Peyer's patch (tissue), 4 donors: ENCODE data around the gene GK. TPM values are rescaled to one million over a fixed set of nuclear protein-coding genes. Genes with fewer than 3 reads are reported as not detected.
"Not testable (repeated sequence)": the region's sequence is repeated elsewhere in the genome, so short reads cannot be mapped to it uniquely, and the experiment has no call there.

Experiments
- DNase-seq, 3 donors: peaks; one replicate each; pipeline ENCODE4 v3.0.0-alpha.2; 2017 to 2019
- H3K27ac ChIP-seq, 4 donors: fragments of 200-600 bp; sonication (generic); one replicate each; pipeline ENCODE4 v1.5.1; 2016 to 2019
- H3K27me3 ChIP-seq, 2 donors: fragments of 200-600 bp; sonication (generic); one replicate each; pipeline ENCODE4 v1.5.1; 2019
- H3K36me3 ChIP-seq, 3 donors: fragments of 200-600 bp; sonication (generic); one replicate each; pipeline ENCODE4 v1.5.1; 2016 to 2019
- H3K4me1 ChIP-seq, 4 donors: fragments of 200-600 bp; sonication (generic); one replicate each; pipeline ENCODE4 v1.5.1; 2016 to 2019
- H3K4me3 ChIP-seq, 4 donors: fragments of 200-600 bp; sonication (generic); 1 replicate in 3 of 4; 2 replicates in 1 of 4; pipeline ENCODE4 v1.5.1; 2016 to 2019; ENCODE audit warnings: mild to moderate bottlenecking in 1 of 4
- H3K9me3 ChIP-seq, 4 donors: fragments of 200-600 bp; sonication (generic); one replicate each; pipeline ENCODE4 v1.5.1; 2016 to 2019; ENCODE audit warnings: mild to moderate bottlenecking in 1 of 4
- POLR2A ChIP-seq, 2 donors: fragments of 450-650 bp; IDR thresholded peaks; one replicate each; pipeline ENCODE4 v1.5.1; 2017; ENCODE audit warnings: antibody characterized with exemption in 2 of 2, mild to moderate bottlenecking in 2 of 2, moderate library complexity in 2 of 2
- total RNA-seq, 4 donors: library from RNA; depleted of rRNA; stranded (reverse); fragments of >200 nt; gene quantifications; one replicate each; pipeline ENCODE4 v1.1.0, GENCODE V29; 2016
- TF ChIP-seq, protein P1 (sequence below), 6 experiments: fragments of 450-650 bp in 4 of 6; fragments of 200-600 bp in 2 of 6; sonication (generic) in 1 of 6; IDR thresholded peaks; one replicate each; pipeline ENCODE4 v1.5.1; 2017 to 2019; ENCODE audit warnings: antibody characterized with exemption in 6 of 6, mild to moderate bottlenecking in 3 of 6, moderate library complexity in 1 of 6

The GK gene
- total RNA-seq, 4 donors from 2014 or later: 12.4 to 74.1 (median 56.9) TPM

- Histone ChIP-seq H3K36me3 (no peaks in the 10 kb centered on the region), H3K4me3 (no peak overlapping the region), H3K27ac (no peak overlapping the region), H3K27me3 (no peaks in the 10 kb centered on the region), H3K9me3 (no peaks in the 10 kb centered on the region), H3K4me1 (no peaks in the 10 kb centered on the region)
- DNase-seq: no peak
- TF ChIP-seq POLR2A (IDR thresholded peaks at IDR 0.05): no peak
- TF ChIP-seq, protein P1, sequence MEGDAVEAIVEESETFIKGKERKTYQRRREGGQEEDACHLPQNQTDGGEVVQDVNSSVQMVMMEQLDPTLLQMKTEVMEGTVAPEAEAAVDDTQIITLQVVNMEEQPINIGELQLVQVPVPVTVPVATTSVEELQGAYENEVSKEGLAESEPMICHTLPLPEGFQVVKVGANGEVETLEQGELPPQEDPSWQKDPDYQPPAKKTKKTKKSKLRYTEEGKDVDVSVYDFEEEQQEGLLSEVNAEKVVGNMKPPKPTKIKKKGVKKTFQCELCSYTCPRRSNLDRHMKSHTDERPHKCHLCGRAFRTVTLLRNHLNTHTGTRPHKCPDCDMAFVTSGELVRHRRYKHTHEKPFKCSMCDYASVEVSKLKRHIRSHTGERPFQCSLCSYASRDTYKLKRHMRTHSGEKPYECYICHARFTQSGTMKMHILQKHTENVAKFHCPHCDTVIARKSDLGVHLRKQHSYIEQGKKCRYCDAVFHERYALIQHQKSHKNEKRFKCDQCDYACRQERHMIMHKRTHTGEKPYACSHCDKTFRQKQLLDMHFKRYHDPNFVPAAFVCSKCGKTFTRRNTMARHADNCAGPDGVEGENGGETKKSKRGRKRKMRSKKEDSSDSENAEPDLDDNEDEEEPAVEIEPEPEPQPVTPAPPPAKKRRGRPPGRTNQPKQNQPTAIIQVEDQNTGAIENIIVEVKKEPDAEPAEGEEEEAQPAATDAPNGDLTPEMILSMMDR (IDR thresholded peaks at IDR 0.05): no peak
These were observed 88.3 kb downstream of the GK start for GRCh38 chrX:30741545-30741944.

DNA sequence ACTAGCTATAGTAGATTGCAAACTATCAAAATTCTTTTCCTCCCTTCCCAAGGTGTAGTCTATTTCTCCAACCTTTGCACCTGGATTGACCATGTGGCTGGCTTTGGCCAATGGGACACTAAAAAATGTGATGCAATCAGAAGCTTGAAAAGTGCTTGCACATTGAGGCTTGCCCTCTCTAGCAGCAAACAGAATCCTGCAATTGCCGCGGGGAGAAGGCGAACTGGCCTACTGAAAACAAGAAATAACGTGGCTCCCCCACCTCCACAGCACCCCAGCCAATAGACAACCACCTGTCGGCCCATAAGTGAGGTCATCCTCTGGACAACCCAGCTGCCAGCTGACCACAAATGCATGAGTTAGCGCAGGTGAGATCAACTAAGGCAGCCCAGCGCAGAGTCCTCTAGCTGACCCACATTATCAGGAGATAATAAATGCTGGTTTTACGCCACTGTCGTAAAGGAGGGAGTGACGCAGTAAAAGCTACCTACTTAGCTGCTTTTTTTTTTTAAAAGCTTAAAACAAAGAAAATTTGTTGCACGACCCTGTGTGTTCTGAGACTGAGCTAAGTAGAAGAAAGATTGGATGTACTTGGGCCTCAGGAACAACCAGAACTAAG lies 95.2 kb downstream of the GK start:
- no peaks in the 10 kb centered on the region for H3K36me3 ChIP-seq
- DNase-seq: peak in 1 of 3 donors; percentile 56
- H3K27ac ChIP-seq: no peak overlapping the region
- H3K27me3 ChIP-seq: no peaks in the 10 kb centered on the region
- TF ChIP-seq, protein P1 (IDR thresholded peaks at IDR 0.05): no peak
- TF ChIP-seq POLR2A (IDR thresholded peaks at IDR 0.05): no peak
- H3K9me3 ChIP-seq: no peaks in the 10 kb centered on the region
- H3K4me1 ChIP-seq: no peaks in the 10 kb centered on the region
- H3K4me3 ChIP-seq: no peak overlapping the region

GRCh38 chrX:30751497-30751896 lies 98.3 kb downstream of the GK start:
- Histone ChIP-seq H3K4me1 (no peaks in the 10 kb centered on the region), H3K4me3 (no peak overlapping the region), H3K36me3 (no peaks in the 10 kb centered on the region), H3K9me3 (no peaks in the 10 kb centered on the region), H3K27ac (no peak overlapping the region), H3K27me3 (no peaks in the 10 kb centered on the region)
- DNase-seq: no peak
- TF ChIP-seq, protein P1 (IDR thresholded peaks at IDR 0.05): no peak
- TF ChIP-seq POLR2A (IDR thresholded peaks at IDR 0.05): no peak

DNA sequence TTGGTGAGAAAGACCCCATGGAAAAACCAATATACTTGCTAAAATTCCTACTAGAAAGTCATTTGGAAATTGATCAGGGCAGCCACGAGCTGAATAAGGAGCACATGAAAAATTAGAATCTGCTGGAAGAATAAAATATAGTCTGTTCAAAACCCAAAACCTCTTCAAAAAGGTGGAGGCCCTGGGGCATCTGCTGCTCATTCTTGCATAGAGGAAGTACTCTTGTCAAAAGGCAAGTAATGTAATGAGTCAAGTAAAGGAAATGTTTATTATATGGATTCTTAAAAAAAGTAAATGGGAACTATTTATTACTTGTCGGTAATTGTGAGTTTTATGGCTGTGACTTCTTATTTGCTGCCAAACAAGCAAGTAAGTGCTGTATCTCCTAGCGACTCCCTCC lies 109.5 kb downstream of the GK start:
- Histone ChIP-seq H3K27me3 (no peaks in the 10 kb centered on the region), H3K27ac (no peak overlapping the region), H3K4me1 (no peaks in the 10 kb centered on the region), H3K4me3 (no peak overlapping the region), H3K9me3 (no peaks in the 10 kb centered on the region), H3K36me3 (no peaks in the 10 kb centered on the region)
- DNase-seq: no peak
- TF ChIP-seq, protein P1 (IDR thresholded peaks at IDR 0.05): no peak
- TF ChIP-seq POLR2A (IDR thresholded peaks at IDR 0.05): no peak

DNA sequence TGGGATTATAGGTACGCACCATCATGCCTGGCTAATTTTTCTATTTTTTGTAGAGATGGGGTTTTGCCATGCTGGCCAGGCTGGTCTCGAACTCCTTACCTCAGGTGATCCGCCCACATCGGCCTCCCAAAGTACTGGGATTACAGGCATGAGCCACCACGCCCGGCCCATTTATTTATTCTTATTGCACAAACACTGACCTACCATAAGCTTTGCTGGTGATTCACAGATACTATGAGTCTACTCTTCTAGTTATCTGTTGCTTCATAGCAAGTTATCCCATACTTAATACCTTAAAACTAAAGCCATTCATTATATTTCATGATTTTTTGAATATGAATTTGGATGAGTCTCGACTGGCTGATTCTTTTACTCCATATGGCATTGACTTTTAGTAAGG lies 120.5 kb downstream of the GK start:
- not testable (repeated sequence) for H3K27me3 ChIP-seq, H3K4me1 ChIP-seq, DNase-seq, H3K4me3 ChIP-seq, H3K9me3 ChIP-seq, H3K36me3 ChIP-seq, H3K27ac ChIP-seq

- Histone ChIP-seq H3K27ac (no peak overlapping the region), H3K4me3 (no peak overlapping the region), H3K9me3 (no peaks in the 10 kb centered on the region), H3K27me3 (no peaks in the 10 kb centered on the region), H3K4me1 (no peaks in the 10 kb centered on the region), H3K36me3 (no peaks in the 10 kb centered on the region)
- TF ChIP-seq, protein P1 (IDR thresholded peaks at IDR 0.05): no peak
- no peak for TF ChIP-seq POLR2A (IDR thresholded peaks at IDR 0.05)
- no peak for DNase-seq
These were observed 124.4 kb downstream of the GK start for GRCh38 chrX:30777575-30777974.
